Hindlimb muscle (tissue), 1 donor: Measurements from ENCODE around the gene ATG9A. TPM values are rescaled to one million over a fixed set of nuclear protein-coding genes. Genes with fewer than 3 reads are reported as not detected.

ENCODE experiments used
- DNase-seq: peaks from one replicate; pipeline ENCODE4 v3.0.0-alpha.2; 2013
- polyA plus RNA-seq: library from polyadenylated mRNA; unstranded; fragments of 120-200 nt; gene quantifications from one replicate; pipeline ENCODE4 v1.2.1, GENCODE V29; 2013; ENCODE audit not compliant: insufficient read length

The ATG9A gene
- polyA plus RNA-seq, 1 donor: 35.9 TPM

DNA sequence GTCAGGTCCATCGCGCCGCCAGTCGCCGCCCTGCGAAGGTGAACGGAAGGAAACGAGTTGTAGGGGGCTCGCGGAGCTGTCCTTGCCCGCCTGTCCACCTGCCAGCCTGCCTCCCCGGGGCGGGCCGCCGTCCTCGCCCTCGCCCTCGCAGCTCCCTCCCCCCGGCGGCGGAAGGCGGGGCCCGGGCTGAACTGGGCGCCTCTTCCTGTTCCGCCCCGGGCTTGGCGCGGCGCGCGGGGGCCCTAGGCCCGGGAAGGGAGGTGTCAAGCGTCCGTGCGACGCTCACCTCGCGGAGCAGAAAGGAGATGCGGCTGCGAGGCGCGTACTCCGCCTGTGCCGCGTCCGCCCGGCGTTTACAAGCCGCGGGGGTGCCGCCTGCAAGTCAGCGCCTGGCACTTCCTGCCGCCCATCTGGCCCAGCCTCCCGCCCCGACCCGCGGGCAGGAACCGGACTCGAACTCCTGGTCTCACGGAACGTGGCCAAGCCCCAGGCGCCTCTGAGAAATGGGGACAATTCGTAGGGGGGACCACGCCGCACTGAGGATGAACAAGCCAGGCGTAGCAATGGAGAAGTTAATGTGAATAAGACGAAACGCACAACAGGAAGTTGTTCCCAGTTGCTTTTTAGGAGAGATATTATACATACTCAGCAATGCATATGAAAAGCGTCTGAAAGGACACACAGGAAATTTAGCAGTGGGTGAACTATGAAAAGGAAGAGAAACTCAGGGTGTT is 52.5 kb downstream of the ATG9A start, which contains the start of gene CNPPD1:
TSS of gene CNPPD1 (minus strand) at position 108 of the 734 bp plus-strand sequence. CDS start at position 11, 97 bp downstream.
- DNase-seq: peak; percentile 89

DNA sequence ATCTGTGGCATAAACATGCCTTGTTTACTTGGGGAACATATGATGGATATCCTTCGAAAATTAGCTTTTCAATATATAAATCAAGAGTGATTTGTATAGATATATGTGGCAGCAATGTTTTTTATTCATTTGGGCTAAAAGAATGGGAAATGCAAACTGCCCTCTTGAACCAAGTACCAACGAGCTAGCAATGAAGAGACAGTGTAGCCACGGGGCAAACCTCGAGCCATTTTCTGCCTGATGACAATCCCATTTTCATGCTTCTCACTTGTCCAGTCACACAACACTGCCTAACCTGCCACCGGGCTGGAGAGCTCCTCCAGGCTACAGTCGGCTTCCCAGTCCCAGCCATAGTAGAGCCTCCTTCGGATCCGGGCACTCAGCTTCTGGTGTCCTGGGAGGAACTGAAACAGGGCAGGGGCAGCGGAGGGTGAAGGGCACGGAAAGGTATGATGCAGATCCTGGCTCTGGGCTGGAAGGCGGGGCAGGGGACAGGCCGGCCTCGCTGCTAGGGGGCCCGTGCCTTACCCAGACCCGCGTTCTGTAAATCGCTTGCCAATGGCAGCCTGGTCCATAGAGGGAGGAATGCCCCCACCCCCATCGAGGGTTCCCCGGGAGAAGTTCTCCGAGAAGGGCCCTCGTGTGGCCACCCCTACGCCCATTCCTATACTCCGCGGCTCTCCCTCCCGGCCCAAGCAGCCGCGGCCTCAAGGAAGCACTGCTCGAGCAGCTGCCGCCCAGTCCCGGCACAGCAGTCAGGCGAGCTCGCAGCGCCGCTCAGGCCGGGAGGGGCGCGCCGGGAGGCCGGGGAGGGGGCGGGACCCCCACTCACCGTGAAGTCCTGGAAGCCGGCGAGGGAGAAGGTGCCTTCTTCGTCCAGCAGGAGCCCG is 53.3 kb downstream of the ATG9A start:
- peak; percentile 28 for DNase-seq

DNA sequence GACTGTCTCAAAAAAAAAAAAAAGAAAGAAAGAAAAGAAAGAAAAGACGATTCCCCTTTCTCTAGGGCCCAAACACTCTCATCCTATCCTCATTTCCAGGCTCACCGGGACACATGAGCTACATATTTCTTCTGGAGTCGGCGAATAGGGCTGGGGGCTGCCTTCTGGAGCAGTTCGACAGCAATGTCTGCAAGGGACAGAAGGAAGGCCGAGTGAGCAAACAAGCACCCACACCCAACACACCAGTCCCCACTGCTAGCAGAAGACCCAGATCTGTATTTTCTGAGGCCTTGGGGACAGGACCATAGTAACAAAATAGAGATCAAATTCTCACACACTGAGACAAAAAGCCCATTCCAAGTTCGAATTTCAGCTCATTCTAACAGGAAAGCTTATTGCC is 54.0 kb downstream of the ATG9A start:
- no peak for DNase-seq

DNA sequence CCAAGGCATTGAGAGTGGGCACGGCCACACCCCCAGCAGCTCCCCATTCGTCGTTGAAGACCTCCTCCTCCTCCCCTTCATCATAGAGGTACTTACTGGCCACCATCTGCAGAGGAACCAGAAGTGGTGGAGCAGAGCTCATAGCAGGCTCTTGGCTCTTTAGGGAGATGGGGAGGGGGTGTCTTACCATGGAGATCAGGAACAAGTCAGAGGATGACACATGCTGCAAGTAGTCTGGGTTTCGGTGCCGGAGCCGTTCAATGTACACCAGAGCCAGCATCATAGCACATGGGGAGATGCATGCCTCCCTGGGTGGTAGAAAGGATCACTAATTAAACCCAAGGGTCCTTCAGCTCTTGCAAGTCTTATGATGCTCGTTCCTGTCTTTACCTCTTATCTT is 54.6 kb downstream of the ATG9A start:
- no peak for DNase-seq

DNA sequence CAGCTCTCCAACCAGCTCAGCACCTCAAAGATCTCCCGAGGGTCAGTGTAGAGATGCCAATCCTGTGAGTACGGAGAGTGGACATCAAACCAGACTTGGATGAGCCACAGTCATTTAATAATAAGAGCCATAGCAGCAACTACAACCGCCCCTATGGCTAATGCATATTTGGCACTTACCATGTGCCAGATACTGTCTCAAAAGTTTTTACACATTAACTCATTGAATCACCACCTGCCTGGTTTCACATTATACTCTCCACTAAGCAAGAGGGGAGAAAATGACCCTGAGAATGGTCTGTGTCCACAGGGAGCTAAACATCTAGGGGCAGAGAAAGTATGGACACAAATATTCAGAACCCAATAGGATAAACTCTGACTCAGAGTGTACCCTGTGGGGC is 55.3 kb downstream of the ATG9A start:
- DNase-seq: no peak

DNA sequence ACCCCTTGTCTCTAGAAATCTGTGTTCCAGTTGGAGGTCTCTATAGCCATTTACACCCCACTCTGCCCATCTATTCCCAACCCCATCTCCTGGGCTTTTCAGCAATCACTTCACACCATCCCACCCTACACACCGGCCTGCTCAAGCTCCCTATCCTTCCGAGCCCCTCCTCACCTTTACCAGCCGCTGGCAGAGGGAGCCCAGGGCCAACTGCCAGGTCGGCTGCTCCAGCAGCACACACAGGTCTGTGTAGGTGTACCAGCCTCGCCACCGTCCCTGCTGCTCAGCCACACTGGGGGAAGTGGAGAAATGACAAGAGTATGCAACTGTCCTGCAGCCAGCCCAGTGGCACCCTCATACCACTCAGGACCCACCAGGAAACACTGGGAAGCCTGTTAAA is 56.3 kb downstream of the ATG9A start:
- no peak for DNase-seq

DNA sequence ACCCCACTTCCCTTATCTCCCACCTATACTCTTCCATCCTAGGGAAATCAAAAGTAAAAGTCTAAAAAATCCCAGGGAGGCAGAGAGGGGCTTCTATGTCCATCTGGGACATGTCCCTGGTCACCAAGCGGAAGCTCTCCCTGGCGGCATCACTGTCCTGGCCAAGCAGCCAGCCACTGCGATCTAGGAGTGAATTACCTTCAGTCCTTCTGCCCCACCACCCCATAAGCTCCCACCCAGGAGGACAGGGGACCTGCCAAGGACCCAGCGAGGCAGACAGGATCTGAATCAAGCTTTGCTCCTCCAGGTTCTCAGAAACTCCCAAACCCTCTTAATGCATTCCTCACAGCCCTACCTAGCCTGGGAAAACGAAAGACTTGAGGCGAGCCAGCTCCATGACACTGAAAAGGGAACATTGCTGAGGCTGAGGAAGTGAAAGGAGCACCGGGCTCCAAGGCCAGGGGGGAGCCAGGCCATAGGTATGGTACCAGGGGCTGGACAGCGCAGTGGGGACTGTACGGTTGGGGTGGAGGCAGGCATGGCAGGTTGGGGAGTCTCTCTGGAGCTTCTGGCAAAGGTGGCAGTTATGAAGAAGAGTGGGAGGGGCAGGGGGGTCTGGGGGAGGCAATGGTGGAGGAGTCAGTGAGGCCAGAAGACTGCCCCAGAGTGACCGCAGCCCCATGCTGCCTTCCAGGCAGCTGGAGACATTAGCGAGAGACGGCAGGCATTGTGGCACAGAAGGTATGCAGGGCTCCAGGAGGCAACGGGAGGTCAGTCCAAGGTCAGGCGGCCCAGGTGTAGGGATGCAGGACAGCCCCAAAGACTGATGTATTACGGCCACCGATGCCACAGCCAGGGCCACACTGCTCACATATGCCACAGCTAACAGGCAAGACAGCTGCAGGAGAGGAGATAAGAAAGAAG is 56.9 kb downstream of the ATG9A start:
- DNase-seq: no peak

DNA sequence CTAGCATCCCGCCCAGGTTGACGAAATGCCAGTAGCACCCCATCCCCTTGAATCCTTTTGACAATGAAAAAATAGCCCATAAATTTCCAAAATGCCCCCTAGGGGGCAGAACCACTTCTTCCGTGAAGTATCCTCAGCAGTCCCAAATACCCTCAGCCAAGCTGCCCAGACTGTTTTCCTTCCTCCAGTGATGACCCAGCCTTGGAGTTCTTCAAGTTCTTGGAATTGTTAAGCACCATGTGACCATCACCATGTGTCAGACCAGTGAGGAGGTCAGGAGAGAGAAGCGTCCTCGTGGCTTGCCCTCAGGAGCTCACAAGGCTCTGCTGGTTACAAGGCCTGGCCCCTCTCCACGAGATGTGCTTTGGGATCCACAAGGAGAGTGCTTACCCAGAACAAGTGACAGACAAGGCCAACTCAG is 58.2 kb downstream of the ATG9A start:
- peak; percentile 24 for DNase-seq

DNA sequence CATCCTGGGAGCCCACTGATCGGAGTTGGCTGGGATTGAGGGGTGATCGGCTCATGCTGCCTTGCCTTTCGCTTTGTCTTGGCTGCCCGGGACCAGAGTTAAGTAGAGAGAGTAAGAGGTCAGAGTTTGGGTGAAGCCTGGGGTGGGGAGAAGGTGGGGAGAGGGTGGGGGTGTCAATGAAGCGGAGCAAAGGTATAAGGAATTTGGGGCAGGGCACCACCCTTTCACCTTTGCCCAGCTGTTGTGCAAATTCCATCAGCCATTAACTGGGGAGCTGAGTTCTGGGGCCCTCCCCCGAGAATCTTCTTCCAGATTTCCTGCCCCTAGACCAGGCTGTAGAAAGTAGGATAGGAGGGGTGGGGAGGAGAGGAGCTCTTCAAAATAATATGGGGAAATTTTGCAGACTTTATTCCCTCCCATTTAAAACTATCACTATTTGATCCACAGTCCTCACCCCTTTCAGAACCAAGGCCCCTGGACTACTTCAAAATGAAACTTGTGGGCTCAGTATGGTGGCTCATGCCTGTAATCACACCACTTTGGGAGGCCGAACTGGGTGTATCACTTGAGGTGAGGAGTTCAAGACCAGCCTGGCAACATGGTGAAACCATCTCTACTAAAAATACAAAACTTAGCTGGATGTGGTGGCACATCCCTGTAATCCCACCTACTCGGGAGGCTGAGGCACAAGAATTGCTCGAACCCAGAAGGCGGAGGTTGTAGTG is 59.3 kb downstream of the ATG9A start, which contains the start of gene SLC23A3:
TSS of gene SLC23A3 (minus strand) at position 100 of the 725 bp plus-strand sequence. CDS start at position 55, 45 bp downstream.
- no peak for DNase-seq

Other genes starting within 250 kb of the ATG9A start
- gene FEV, start 244.5 kb downstream of the ATG9A start, polyA plus RNA-seq: 0.58 TPM
- not detected for gene CRYBA2, start 236.2 kb downstream of the ATG9A start, polyA plus RNA-seq
- not detected for gene CFAP65, start 188.1 kb downstream of the ATG9A start, polyA plus RNA-seq
- not detected for gene IHH, start 168.7 kb downstream of the ATG9A start, polyA plus RNA-seq
- gene NHEJ1, start 68.8 kb downstream of the ATG9A start, polyA plus RNA-seq: 12.0 TPM
- 1.1 TPM for gene SLC23A3, start 59.6 kb downstream of the ATG9A start, polyA plus RNA-seq
- 39.4 TPM for gene CNPPD1, start 52.7 kb downstream of the ATG9A start, polyA plus RNA-seq
- 42.0 TPM for gene RETREG2, start 51.4 kb downstream of the ATG9A start, polyA plus RNA-seq
- 21.4 TPM for gene ZFAND2B, start 22.9 kb downstream of the ATG9A start, polyA plus RNA-seq
- gene ABCB6, start 10.7 kb downstream of the ATG9A start, polyA plus RNA-seq: 36.1 TPM
- 29.5 TPM for gene ANKZF1, start 170 bp upstream of the ATG9A start, polyA plus RNA-seq
- gene GLB1L, start 15.8 kb upstream of the ATG9A start, polyA plus RNA-seq: 4.4 TPM
- gene STK16, start 15.8 kb upstream of the ATG9A start, polyA plus RNA-seq: 17.6 TPM
- gene TUBA4B, start 23.6 kb upstream of the ATG9A start, polyA plus RNA-seq: 0.31 TPM
- 112 TPM for gene TUBA4A, start 24.3 kb upstream of the ATG9A start, polyA plus RNA-seq
- 97.8 TPM for gene DNAJB2, start 49.7 kb upstream of the ATG9A start, polyA plus RNA-seq
- gene PTPRN, start 79.8 kb upstream of the ATG9A start, polyA plus RNA-seq: 0.12 TPM
- not detected for gene RESP18, start 103.1 kb upstream of the ATG9A start, polyA plus RNA-seq
- 40.9 TPM for gene DNPEP, start 158.3 kb upstream of the ATG9A start, polyA plus RNA-seq
- 5,382 TPM for gene DES, start 188.7 kb upstream of the ATG9A start, polyA plus RNA-seq
- gene SPEG, start 205.2 kb upstream of the ATG9A start, polyA plus RNA-seq: 208 TPM